ENCODE measurements around the gene RASSF4.

Gene RASSF4

GRCh38 chr10:44959247-44960087, at the start of gene RASSF4:
Gene RASSF4, plus strand, starts transcription at chr10:44959802. Its CDS starts 10,401 bp downstream, at chr10:44970203.
- peak; percentile 61 for DNase-seq

- DNase-seq: no peak
Measured at GRCh38 chr10:44909910-44910309, 49.7 kb upstream of the RASSF4 start.

- DNase-seq: no peak
Measured at GRCh38 chr10:44910602-44911001, 49.0 kb upstream of the RASSF4 start.

- no peak for DNase-seq
Measured at GRCh38 chr10:44911081-44911540, 48.5 kb upstream of the RASSF4 start, which contains the start of gene TMEM72. Gene TMEM72, plus strand, starts transcription at chr10:44911337. Its CDS starts 176 bp downstream, at chr10:44911513.

GRCh38 chr10:44911951-44912350, 47.7 kb upstream of the RASSF4 start:
- DNase-seq: no peak

- DNase-seq: peak; percentile 97
Measured at GRCh38 chr10:44913350-44914081, 46.1 kb upstream of the RASSF4 start.

- no peak for DNase-seq
Measured at GRCh38 chr10:44914891-44915290, 44.7 kb upstream of the RASSF4 start.

GRCh38 chr10:44916429-44916828, 43.2 kb upstream of the RASSF4 start:
- DNase-seq: no peak

GRCh38 chr10:44917848-44918247, 41.8 kb upstream of the RASSF4 start:
- no peak for DNase-seq

- DNase-seq: no peak
Measured at GRCh38 chr10:44920252-44920651, 39.4 kb upstream of the RASSF4 start.

- no peak for DNase-seq
Measured at GRCh38 chr10:44921061-44921460, 38.5 kb upstream of the RASSF4 start.

- no peak for DNase-seq
Measured at GRCh38 chr10:44921506-44921905, 38.1 kb upstream of the RASSF4 start.

- DNase-seq: no peak
Measured at GRCh38 chr10:44922021-44922420, 37.6 kb upstream of the RASSF4 start.

GRCh38 chr10:44922796-44923545, 36.6 kb upstream of the RASSF4 start:
- no peak for DNase-seq

- no peak for DNase-seq
Measured at GRCh38 chr10:44923611-44924010, 36.0 kb upstream of the RASSF4 start.

- no peak for DNase-seq
Measured at GRCh38 chr10:44924261-44925040, 35.2 kb upstream of the RASSF4 start.

GRCh38 chr10:44925224-44925623, 34.4 kb upstream of the RASSF4 start:
- peak; percentile 29 for DNase-seq

GRCh38 chr10:44925811-44926750, 33.5 kb upstream of the RASSF4 start:
- no peak for DNase-seq

GRCh38 chr10:44926751-44927351, 32.8 kb upstream of the RASSF4 start:
- DNase-seq: no peak

GRCh38 chr10:44927352-44927751, 32.2 kb upstream of the RASSF4 start:
- DNase-seq: no peak

GRCh38 chr10:44928462-44928861, 31.1 kb upstream of the RASSF4 start:
- DNase-seq: no peak
